GM12874 (cell line): ENCODE measurements around the gene SPTBN1.

Experiments
- CTCF ChIP-seq: IDR thresholded peaks from 2 replicates; pipeline ENCODE4 v1.5.1; 2011; ENCODE audit warnings: low read depth, mild to moderate bottlenecking, control low read depth, low read length, moderate library complexity; ENCODE audit not compliant: insufficient read depth

The SPTBN1 gene

GRCh38 chr2:54716375-54716774, 260.2 kb downstream of the SPTBN1 start:
- no peak for TF ChIP-seq CTCF

GRCh38 chr2:54720563-54720962, 264.4 kb downstream of the SPTBN1 start:
- TF ChIP-seq CTCF = no peak
